GM12865 (cell line): ENCODE data around the gene TTLL11.

ENCODE experiments used
- DNase-seq: peaks from one replicate; pipeline ENCODE4 v3.0.0; 2010; ENCODE audit warnings: low read depth
- H3K4me3 ChIP-seq: 2 replicates; pipeline ENCODE4 v1.5.1; 2011; ENCODE audit warnings: mild to moderate bottlenecking, low read depth, low read length, control low read depth
- CTCF ChIP-seq: IDR thresholded peaks from 2 replicates; pipeline ENCODE4 v1.5.1; 2011; ENCODE audit warnings: low read length, control low read depth, low read depth, inconsistent platforms; ENCODE audit not compliant: insufficient read depth; ENCODE audit errors: missing control alignments

Gene TTLL11

GRCh38 chr9:121881920-121882500 lies 211.1 kb downstream of the TTLL11 start:
- DNase-seq, result no peak
- TF ChIP-seq CTCF, result no peak
- H3K4me3 ChIP-seq, result no peak overlapping the region

GRCh38 chr9:121880343-121880898 lies 212.7 kb downstream of the TTLL11 start:
- no peak overlapping the region for H3K4me3 ChIP-seq
- no peak for DNase-seq
- no peak for TF ChIP-seq CTCF

- H3K4me3 ChIP-seq, result no peak overlapping the region
- DNase-seq, result no peak
- no peak for TF ChIP-seq CTCF
Observed at GRCh38 chr9:121878271-121878822, 214.8 kb downstream of the TTLL11 start.

- no peak for TF ChIP-seq CTCF
- DNase-seq, result no peak
- no peak overlapping the region for H3K4me3 ChIP-seq
Observed at GRCh38 chr9:121876658-121877271, 216.3 kb downstream of the TTLL11 start.

- no peak for TF ChIP-seq CTCF
- no peak for DNase-seq
- no peak overlapping the region for H3K4me3 ChIP-seq
Observed at GRCh38 chr9:121876255-121876654, 216.9 kb downstream of the TTLL11 start.

GRCh38 chr9:121874524-121874923 lies 218.6 kb downstream of the TTLL11 start:
- no peak for DNase-seq
- H3K4me3 ChIP-seq, result no peak overlapping the region
- no peak for TF ChIP-seq CTCF
